Tibial artery (tissue), 4 donors: Measurements from ENCODE around the gene BICC1.

Experiments used
- DNase-seq, 2 donors: peaks; one replicate each; pipeline ENCODE4 v3.0.0-alpha.2; 2019
- H3K27ac ChIP-seq, 2 donors: fragments of 200-600 bp; sonication (generic) in 1 of 2; 1 replicate in 1 of 2; 2 replicates in 1 of 2; pipeline ENCODE4 v1.5.1; 2018 to 2019; ENCODE audit warnings: mild to moderate bottlenecking in 1 of 2
- H3K27me3 ChIP-seq, 2 donors: fragments of 200-600 bp; sonication (generic) in 1 of 2; one replicate each; pipeline versions ENCODE4 v1.5.1 to v1.6.0; 2016 to 2019
- H3K36me3 ChIP-seq, 3 donors: fragments of 200-600 bp; sonication (generic) in 2 of 3; one replicate each; pipeline ENCODE4 v1.5.1; 2016 to 2019; ENCODE audit warnings: mild to moderate bottlenecking in 2 of 3
- H3K4me1 ChIP-seq, 4 donors: fragments of 200-600 bp; sonication (generic) in 2 of 4; 1 replicate in 3 of 4; 2 replicates in 1 of 4; pipeline ENCODE4 v1.5.1; 2016 to 2019
- H3K4me3 ChIP-seq, 2 donors: fragments of 200-600 bp; sonication (generic) in 1 of 2; 1 replicate in 1 of 2; 2 replicates in 1 of 2; pipeline ENCODE4 v1.5.1; 2018 to 2019; ENCODE audit warnings: mild to moderate bottlenecking in 2 of 2
- H3K9me3 ChIP-seq, 3 donors: fragments of 200-600 bp; sonication (generic) in 1 of 3; one replicate each; pipeline ENCODE4 v1.5.1; 2016 to 2019
- intact Hi-C: fragments of 100-400 bp; cut with DNase I; formaldehyde crosslinking; loops from one replicate; pipeline ENCODE4 v1.15.0; 2023; ENCODE audit warnings: low total_unique reads
- TF ChIP-seq, protein P1 (sequence below), 2 experiments: fragments of 200-600 bp in 1 of 2; fragments of 450-650 bp in 1 of 2; IDR thresholded peaks; one replicate each; pipeline ENCODE4 v1.5.1; 2017 to 2019; ENCODE audit warnings: antibody characterized with exemption in 2 of 2, mild to moderate bottlenecking in 1 of 2, moderate library complexity in 1 of 2

BICC1 gene

DNA sequence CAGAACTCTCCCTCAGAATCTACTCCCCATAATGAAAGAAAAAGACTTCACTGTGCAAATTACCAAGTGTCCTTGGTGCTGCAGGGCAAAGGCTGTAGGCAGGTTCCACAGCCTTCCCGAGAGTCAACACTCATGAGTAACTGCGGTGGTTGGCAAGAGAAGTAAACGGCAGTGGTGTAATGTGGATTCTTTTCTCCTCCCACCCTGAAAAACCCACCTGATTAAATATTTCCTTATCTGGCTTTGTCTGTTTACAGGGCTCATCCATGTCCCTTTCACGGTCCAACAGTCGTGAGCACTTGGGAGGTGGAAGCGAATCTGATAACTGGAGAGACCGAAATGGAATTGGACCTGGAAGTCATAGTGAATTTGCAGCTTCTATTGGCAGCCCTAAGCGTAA lies 300.9 kb downstream of the BICC1 start:
- DNase-seq, result no peak
- no peak overlapping the region for H3K4me3 ChIP-seq
- intact Hi-C loops, result no loop called here
- H3K9me3 ChIP-seq, result no peaks in the 10 kb centered on the region
- H3K27me3 ChIP-seq, result no peaks in the 10 kb centered on the region
- TF ChIP-seq, protein P1, sequence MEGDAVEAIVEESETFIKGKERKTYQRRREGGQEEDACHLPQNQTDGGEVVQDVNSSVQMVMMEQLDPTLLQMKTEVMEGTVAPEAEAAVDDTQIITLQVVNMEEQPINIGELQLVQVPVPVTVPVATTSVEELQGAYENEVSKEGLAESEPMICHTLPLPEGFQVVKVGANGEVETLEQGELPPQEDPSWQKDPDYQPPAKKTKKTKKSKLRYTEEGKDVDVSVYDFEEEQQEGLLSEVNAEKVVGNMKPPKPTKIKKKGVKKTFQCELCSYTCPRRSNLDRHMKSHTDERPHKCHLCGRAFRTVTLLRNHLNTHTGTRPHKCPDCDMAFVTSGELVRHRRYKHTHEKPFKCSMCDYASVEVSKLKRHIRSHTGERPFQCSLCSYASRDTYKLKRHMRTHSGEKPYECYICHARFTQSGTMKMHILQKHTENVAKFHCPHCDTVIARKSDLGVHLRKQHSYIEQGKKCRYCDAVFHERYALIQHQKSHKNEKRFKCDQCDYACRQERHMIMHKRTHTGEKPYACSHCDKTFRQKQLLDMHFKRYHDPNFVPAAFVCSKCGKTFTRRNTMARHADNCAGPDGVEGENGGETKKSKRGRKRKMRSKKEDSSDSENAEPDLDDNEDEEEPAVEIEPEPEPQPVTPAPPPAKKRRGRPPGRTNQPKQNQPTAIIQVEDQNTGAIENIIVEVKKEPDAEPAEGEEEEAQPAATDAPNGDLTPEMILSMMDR (IDR thresholded peaks at IDR 0.05), result no peak
- H3K4me1 ChIP-seq, result peaks cover 0 to 5% (median 0%) of the 10 kb centered on the region in 4 donors
- peaks cover 0 to 8% (median 7%) of the 10 kb centered on the region in 3 donors for H3K36me3 ChIP-seq
- no peak overlapping the region for H3K27ac ChIP-seq

GRCh38 chr10:58817201-58817846 lies 304.7 kb downstream of the BICC1 start:
- no peaks in the 10 kb centered on the region for H3K27me3 ChIP-seq
- intact Hi-C loops, result no loop called here
- H3K27ac ChIP-seq, result no peak overlapping the region
- peaks cover 0 to 32% (median 14%) of the 10 kb centered on the region in 4 donors for H3K4me1 ChIP-seq
- no peak for DNase-seq
- no peak overlapping the region for H3K4me3 ChIP-seq
- TF ChIP-seq, protein P1 (IDR thresholded peaks at IDR 0.05), result no peak
- peaks cover 0 to 8% (median 7%) of the 10 kb centered on the region in 3 donors for H3K36me3 ChIP-seq
- H3K9me3 ChIP-seq, result no peaks in the 10 kb centered on the region

DNA sequence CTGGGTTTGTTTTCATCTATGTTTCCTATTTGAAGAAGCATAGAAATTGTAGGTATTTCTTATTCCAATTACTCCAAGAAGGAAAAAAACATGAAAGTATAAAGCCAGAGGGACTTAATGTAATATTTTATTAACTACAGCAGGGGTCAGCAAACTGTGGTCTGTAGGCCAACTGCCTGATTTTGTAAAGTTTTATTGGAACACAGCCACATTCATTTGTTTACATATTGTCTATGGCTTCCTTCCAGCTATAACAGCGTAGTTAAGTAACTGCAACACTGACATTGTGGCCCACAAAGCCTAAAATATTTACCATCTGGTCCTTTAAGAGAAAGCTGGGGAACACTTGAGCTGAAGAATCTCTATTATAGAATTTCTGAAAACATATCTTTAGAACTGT lies 306.2 kb downstream of the BICC1 start:
- intact Hi-C loops, result no loop called here

DNA sequence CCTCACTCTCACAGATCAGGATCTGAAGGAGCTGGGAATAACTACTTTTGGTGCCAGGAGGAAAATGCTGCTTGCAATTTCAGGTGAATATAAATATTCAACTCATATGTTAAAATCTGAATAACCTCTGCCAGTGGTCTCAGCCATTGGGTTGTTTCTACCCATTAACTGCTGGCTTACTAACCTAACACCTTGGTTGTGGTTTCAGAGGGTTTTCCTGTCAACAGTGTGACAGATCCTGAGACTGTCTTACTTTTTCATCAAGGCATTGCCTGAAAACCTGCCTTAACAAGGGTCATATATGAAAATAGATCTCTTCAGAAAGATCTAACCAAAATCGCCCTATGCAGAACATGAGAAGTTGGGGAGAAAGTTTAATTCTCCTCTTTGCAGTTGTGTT lies 307.7 kb downstream of the BICC1 start:
- TF ChIP-seq, protein P1 (IDR thresholded peaks at IDR 0.05), result no peak
- no peaks in the 10 kb centered on the region for H3K27me3 ChIP-seq
- peaks cover 0 to 32% (median 14%) of the 10 kb centered on the region in 4 donors for H3K4me1 ChIP-seq
- H3K9me3 ChIP-seq, result no peaks in the 10 kb centered on the region
- intact Hi-C loops, result no loop called here
- no peak for DNase-seq
- H3K36me3 ChIP-seq, result no peaks in the 10 kb centered on the region
- H3K4me3 ChIP-seq, result no peak overlapping the region
- peak overlapping the region; percentile 2 to 10 for H3K27ac ChIP-seq

More for the DNA sequence above, 306.2 kb downstream of the BICC1 start:
- no peak for DNase-seq
- H3K27me3 ChIP-seq, result no peaks in the 10 kb centered on the region
- no peak overlapping the region for H3K27ac ChIP-seq
- peaks cover 0 to 32% (median 14%) of the 10 kb centered on the region in 4 donors for H3K4me1 ChIP-seq
- H3K4me3 ChIP-seq, result no peak overlapping the region
- peaks cover 0 to 5% (median 3%) of the 10 kb centered on the region in 3 donors for H3K36me3 ChIP-seq
- H3K9me3 ChIP-seq, result no peaks in the 10 kb centered on the region
- TF ChIP-seq, protein P1 (IDR thresholded peaks at IDR 0.05), result no peak

GRCh38 chr10:58820861-58821751 lies 308.4 kb downstream of the BICC1 start:
- DNase-seq, result no peak

More at GRCh38 chr10:58820861-58821751, 308.4 kb downstream of the BICC1 start:
- Histone ChIP-seq H3K36me3 (no peaks in the 10 kb centered on the region), H3K27ac (peak overlapping the region in 1 of 2 donors; percentile 47), H3K27me3 (no peaks in the 10 kb centered on the region), H3K4me3 (no peak overlapping the region), H3K4me1 (peaks cover 0 to 32% (median 14%) of the 10 kb centered on the region in 4 donors), H3K9me3 (no peaks in the 10 kb centered on the region)
- TF ChIP-seq, protein P1 (IDR thresholded peaks at IDR 0.05), result no peak
- intact Hi-C loops, result no loop called here
